IMR-90 (cell line): Measurements from ENCODE around the gene MICAL3.

ENCODE experiments used
- CEBPB ChIP-seq: IDR thresholded peaks from 2 replicates; pipeline ENCODE4 v1.6.1; 2012; ENCODE audit warnings: low read depth, low read length, improper control_type of control experiment
- CTCF ChIP-seq: conservative IDR thresholded peaks from 2 replicates; pipeline ENCODE4 v1.5.1; 2012; ENCODE audit warnings: mild to moderate bottlenecking, low read depth, low read length, improper control_type of control experiment
- MAFK ChIP-seq: IDR thresholded peaks from 2 replicates; pipeline ENCODE4 v1.6.1; 2012; ENCODE audit warnings: low read depth, low read length, improper control_type of control experiment
- POLR2A ChIP-seq: IDR thresholded peaks from 2 replicates; pipeline ENCODE4 v1.6.1; 2012; ENCODE audit warnings: mild to moderate bottlenecking, low read depth, low read length
- RFX5 ChIP-seq: IDR thresholded peaks from 2 replicates; pipeline ENCODE4 v1.8.0; 2012; ENCODE audit warnings: low read depth, mild to moderate bottlenecking, low read length, moderate library complexity
- SMC3 ChIP-seq: fragments of 150-350 bp; IDR thresholded peaks from 2 replicates; pipeline ENCODE4 v1.6.1; 2016; ENCODE audit warnings: low read depth, mild to moderate bottlenecking, antibody characterized with exemption, low read length, moderate library complexity
- USF2 ChIP-seq: fragments of 150-350 bp; IDR thresholded peaks from 2 replicates; pipeline ENCODE4 v1.6.1; 2017; ENCODE audit warnings: mild to moderate bottlenecking, antibody characterized with exemption, low read length, low read depth

- TF ChIP-seq CTCF (no peak), POLR2A (no peak), RFX5 (no peak), CEBPB (no peak), SMC3 (no peak), USF2 (no peak), MAFK (no peak)
These were observed 220.6 kb downstream of the MICAL3 start for GRCh38 chr22:17803609-17804270.
